ENCODE results near the gene LILRA5. TPM values are rescaled to one million over a fixed set of nuclear protein-coding genes. Genes with fewer than 3 reads are reported as not detected.

LILRA5 gene
- total RNA-seq, 1 donor from 2014 or later: not detected

- H3K4me3 Mint-ChIP-seq: no peak overlapping the region
- no peaks in the 10 kb centered on the region for H3K9me3 Mint-ChIP-seq
- H3K4me1 Mint-ChIP-seq: no peaks in the 10 kb centered on the region
- no peak for DNase-seq (ENCODE audit: low read depth, low spot score)
- TF ChIP-seq, protein P1, sequence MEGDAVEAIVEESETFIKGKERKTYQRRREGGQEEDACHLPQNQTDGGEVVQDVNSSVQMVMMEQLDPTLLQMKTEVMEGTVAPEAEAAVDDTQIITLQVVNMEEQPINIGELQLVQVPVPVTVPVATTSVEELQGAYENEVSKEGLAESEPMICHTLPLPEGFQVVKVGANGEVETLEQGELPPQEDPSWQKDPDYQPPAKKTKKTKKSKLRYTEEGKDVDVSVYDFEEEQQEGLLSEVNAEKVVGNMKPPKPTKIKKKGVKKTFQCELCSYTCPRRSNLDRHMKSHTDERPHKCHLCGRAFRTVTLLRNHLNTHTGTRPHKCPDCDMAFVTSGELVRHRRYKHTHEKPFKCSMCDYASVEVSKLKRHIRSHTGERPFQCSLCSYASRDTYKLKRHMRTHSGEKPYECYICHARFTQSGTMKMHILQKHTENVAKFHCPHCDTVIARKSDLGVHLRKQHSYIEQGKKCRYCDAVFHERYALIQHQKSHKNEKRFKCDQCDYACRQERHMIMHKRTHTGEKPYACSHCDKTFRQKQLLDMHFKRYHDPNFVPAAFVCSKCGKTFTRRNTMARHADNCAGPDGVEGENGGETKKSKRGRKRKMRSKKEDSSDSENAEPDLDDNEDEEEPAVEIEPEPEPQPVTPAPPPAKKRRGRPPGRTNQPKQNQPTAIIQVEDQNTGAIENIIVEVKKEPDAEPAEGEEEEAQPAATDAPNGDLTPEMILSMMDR (conservative IDR thresholded peaks at IDR 0.05): no peak
- no peaks in the 10 kb centered on the region for H3K36me3 Mint-ChIP-seq (ENCODE audit: low read depth)
- no peak overlapping the region for H3K27ac Mint-ChIP-seq (ENCODE audit: unreplicated experiment)
- peaks cover 50% of the 10 kb centered on the region for H3K27me3 Mint-ChIP-seq (ENCODE audit: low read depth)
These were observed 5.5 kb downstream of the LILRA5 start for GRCh38 chr19:54307389-54308020.

DNA sequence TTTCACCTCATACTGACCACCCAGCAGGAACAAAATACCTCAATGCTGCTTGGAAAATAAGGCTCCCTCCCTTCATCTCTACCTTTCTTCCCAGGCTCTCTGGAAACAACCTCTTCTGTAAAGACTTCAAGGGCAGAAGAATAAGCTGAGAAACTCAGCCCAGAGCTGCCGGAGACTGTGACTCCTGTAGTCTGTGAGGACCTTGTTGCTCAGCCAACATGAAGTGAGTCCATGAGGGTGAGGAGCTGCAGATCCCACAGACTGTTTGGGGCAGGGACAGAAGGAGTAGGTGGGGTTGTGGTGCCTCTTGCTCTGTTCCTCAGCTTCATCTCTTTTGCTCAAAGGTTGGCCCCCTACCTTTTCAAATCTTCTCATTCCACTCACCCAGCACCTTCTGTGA, 7.8 kb downstream of the LILRA5 start:
- Mint-ChIP-seq H3K27me3 (ENCODE audit: low read depth) (peaks cover 59% of the 10 kb centered on the region), H3K4me3 (no peak overlapping the region), H3K27ac (ENCODE audit: unreplicated experiment) (no peak overlapping the region)

DNA sequence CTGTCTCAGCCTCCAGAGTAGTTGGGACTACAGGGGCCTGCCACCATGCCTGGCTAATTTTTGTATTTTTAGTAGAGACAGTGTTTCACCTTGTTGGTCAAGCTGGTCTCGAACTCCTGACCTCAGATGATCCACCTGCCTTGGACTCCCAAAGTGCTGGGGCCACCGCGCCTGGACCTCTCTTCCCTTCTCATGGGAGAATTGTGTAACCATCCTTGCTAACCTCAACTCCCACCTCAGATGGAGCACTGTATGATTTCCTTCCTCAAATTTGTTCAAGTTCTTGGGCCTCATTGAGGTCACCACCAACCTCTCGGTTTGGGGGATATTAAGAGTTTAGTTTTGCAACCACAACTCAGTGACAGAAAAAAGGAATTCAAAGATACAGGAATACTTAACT, 10.7 kb downstream of the LILRA5 start:
- peaks cover 74% of the 10 kb centered on the region for H3K27me3 Mint-ChIP-seq (ENCODE audit: low read depth)
- no peak for DNase-seq (ENCODE audit: low read depth, low spot score)
- no peak overlapping the region for H3K4me3 Mint-ChIP-seq
- TF ChIP-seq, protein P1 (conservative IDR thresholded peaks at IDR 0.05): no peak
- H3K36me3 Mint-ChIP-seq (ENCODE audit: low read depth): no peaks in the 10 kb centered on the region
- no peaks in the 10 kb centered on the region for H3K9me3 Mint-ChIP-seq
- H3K27ac Mint-ChIP-seq (ENCODE audit: unreplicated experiment): no peak overlapping the region
- H3K4me1 Mint-ChIP-seq: no peaks in the 10 kb centered on the region

More for the DNA sequence above, 7.8 kb downstream of the LILRA5 start:
- TF ChIP-seq, protein P1 (conservative IDR thresholded peaks at IDR 0.05): no peak
- Mint-ChIP-seq H3K36me3 (ENCODE audit: low read depth) (no peaks in the 10 kb centered on the region), H3K4me1 (no peaks in the 10 kb centered on the region), H3K9me3 (no peaks in the 10 kb centered on the region)
- DNase-seq (ENCODE audit: low read depth, low spot score): no peak

- Mint-ChIP-seq H3K9me3 (no peaks in the 10 kb centered on the region), H3K4me1 (no peaks in the 10 kb centered on the region), H3K4me3 (no peak overlapping the region), H3K36me3 (ENCODE audit: low read depth) (no peaks in the 10 kb centered on the region), H3K27ac (ENCODE audit: unreplicated experiment) (no peak overlapping the region), H3K27me3 (ENCODE audit: low read depth) (peaks cover 67% of the 10 kb centered on the region)
- TF ChIP-seq, protein P1 (conservative IDR thresholded peaks at IDR 0.05): no peak
- no peak for DNase-seq (ENCODE audit: low read depth, low spot score)
These were observed 13.5 kb downstream of the LILRA5 start for GRCh38 chr19:54299515-54299914.

DNA sequence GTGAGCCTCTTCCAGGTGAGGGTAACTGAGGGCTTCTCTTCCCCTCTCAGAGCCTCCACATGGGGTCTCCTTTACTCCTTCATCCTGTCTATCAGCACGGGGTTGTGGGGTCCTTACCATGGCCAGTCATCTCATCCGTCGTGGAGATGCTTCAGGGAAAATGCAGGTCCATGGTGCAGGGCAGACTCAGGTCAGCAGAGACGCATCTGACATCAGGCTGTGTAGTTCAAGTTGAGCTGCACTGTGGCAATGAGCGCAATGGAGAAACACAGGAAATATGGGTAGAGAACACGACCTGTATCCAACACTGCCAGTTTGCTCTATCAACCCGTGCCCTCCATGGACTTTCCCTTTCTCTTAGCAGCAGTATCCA, 13.9 kb downstream of the LILRA5 start:
- H3K27me3 Mint-ChIP-seq (ENCODE audit: low read depth): peaks cover 67% of the 10 kb centered on the region
- H3K27ac Mint-ChIP-seq (ENCODE audit: unreplicated experiment): no peak overlapping the region
- TF ChIP-seq, protein P1 (conservative IDR thresholded peaks at IDR 0.05): no peak
- no peaks in the 10 kb centered on the region for H3K9me3 Mint-ChIP-seq
- no peaks in the 10 kb centered on the region for H3K36me3 Mint-ChIP-seq (ENCODE audit: low read depth)
- H3K4me1 Mint-ChIP-seq: no peaks in the 10 kb centered on the region
- no peak overlapping the region for H3K4me3 Mint-ChIP-seq
- DNase-seq (ENCODE audit: low read depth, low spot score): no peak

Data from neural crest cell (in vitro differentiated cells).